GM18519 (cell line): Measurements from ENCODE around the gene KLHL14.
"Not testable (repeated sequence)": the region's sequence is repeated elsewhere in the genome, so short reads cannot be mapped to it uniquely, and the experiment has no call there.

ENCODE experiments used
- ATAC-seq: cut with Tn5 transposase; IDR thresholded peaks from one replicate; pipeline ENCODE4 v1.9.1; 2021; ENCODE audit warnings: mild to moderate bottlenecking, moderate library complexity; ENCODE audit not compliant: unreplicated experiment, low FRiP score

The KLHL14 gene

GRCh38 chr18:32661486-32662299 lies 111.1 kb downstream of the KLHL14 start:
- ATAC-seq: no peak

- ATAC-seq: not testable (repeated sequence)
Observed at GRCh38 chr18:32654507-32654906, 118.3 kb downstream of the KLHL14 start.

GRCh38 chr18:32637659-32638058 lies 135.2 kb downstream of the KLHL14 start:
- ATAC-seq: not testable (repeated sequence)

- ATAC-seq: no peak
Observed at GRCh38 chr18:32637226-32637625, 135.6 kb downstream of the KLHL14 start.

GRCh38 chr18:32634876-32635431 lies 137.9 kb downstream of the KLHL14 start:
- ATAC-seq: no peak

GRCh38 chr18:32629981-32630700 lies 142.7 kb downstream of the KLHL14 start:
- ATAC-seq: no peak

GRCh38 chr18:32629292-32629691 lies 143.5 kb downstream of the KLHL14 start:
- ATAC-seq: no peak

GRCh38 chr18:32624182-32624723 lies 148.6 kb downstream of the KLHL14 start:
- ATAC-seq: no peak

- no peak for ATAC-seq
Observed at GRCh38 chr18:32623563-32623962, 149.3 kb downstream of the KLHL14 start.
